Tibial nerve (tissue), 4 donors: ENCODE measurements around the gene SMIM44.

Experiments
- EP300 ChIP-seq, 2 donors: sonication (generic); formaldehyde crosslinking; IDR thresholded peaks; one replicate each; pipeline ENCODE4 v1.6.1; 2017; ENCODE audit warnings: antibody characterized with exemption in 2 of 2, mild to moderate bottlenecking in 1 of 2
- POLR2A ChIP-seq, 2 donors: fragments of 450-650 bp; IDR thresholded peaks; one replicate each; pipeline ENCODE4 v1.6.1; 2017; ENCODE audit warnings: antibody characterized with exemption in 2 of 2, mild to moderate bottlenecking in 2 of 2, moderate library complexity in 2 of 2
- TF ChIP-seq, protein P1 (sequence below), 5 experiments: fragments of 200-600 bp in 3 of 5; fragments of 450-650 bp in 2 of 5; sonication (generic) in 3 of 5; IDR thresholded peaks; one replicate each; pipeline ENCODE4 v1.5.1; 2016 to 2019; ENCODE audit warnings: antibody characterized with exemption in 5 of 5, mild to moderate bottlenecking in 3 of 5, moderate library complexity in 2 of 5

DNA sequence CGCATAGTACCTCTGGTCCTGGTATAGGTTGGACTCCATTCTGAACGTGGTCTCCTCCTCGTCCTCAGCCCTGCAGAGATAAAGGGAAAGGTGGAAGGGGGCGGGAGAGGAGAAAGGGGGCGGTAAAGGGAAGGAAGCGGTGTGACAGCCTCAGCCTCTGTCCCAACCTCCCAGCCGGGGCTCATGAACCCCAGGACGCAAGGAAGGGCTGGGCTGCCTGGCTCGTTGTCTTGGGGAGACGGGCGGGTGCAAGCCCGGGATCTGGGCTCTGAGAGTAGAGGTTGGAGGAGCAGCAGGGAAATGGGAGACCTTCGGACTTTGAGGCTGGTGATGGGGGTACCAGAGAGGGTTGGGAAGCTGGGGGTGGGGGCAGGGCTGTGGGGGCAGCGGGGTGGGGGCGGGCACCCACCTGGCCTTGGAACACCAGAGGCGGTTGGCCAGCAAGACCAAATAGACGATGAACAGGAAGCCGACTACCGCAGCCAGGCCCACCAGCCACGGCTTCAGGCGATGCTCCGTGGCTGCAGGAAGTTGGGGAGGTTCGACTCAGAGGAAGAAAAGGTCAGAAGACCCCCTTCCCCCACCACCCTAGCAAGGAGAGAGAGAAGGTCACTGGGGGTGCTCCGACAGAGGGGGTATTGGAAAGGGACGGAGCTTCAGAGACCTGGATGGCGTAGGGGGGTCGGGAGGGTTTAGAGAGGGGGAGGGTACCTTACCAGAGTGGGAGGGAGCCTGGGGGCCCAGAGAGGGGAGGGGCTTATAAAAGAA lies 4.6 kb downstream of the SMIM44 start:
- TF ChIP-seq POLR2A (IDR thresholded peaks at IDR 0.05) (no peak), EP300 (IDR thresholded peaks at IDR 0.05) (no peak)
- TF ChIP-seq, protein P1, sequence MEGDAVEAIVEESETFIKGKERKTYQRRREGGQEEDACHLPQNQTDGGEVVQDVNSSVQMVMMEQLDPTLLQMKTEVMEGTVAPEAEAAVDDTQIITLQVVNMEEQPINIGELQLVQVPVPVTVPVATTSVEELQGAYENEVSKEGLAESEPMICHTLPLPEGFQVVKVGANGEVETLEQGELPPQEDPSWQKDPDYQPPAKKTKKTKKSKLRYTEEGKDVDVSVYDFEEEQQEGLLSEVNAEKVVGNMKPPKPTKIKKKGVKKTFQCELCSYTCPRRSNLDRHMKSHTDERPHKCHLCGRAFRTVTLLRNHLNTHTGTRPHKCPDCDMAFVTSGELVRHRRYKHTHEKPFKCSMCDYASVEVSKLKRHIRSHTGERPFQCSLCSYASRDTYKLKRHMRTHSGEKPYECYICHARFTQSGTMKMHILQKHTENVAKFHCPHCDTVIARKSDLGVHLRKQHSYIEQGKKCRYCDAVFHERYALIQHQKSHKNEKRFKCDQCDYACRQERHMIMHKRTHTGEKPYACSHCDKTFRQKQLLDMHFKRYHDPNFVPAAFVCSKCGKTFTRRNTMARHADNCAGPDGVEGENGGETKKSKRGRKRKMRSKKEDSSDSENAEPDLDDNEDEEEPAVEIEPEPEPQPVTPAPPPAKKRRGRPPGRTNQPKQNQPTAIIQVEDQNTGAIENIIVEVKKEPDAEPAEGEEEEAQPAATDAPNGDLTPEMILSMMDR (IDR thresholded peaks at IDR 0.05) = no peak
